Pancreas (tissue), 10 donors: ENCODE results near the gene NBL1. TPM values are rescaled to one million over a fixed set of nuclear protein-coding genes. Genes with fewer than 3 reads are reported as not detected.

Experiments
- ATAC-seq, 4 donors: fragments of 200-7000 bp; cut with Tn5 transposase; one replicate each; pipeline versions ENCODE4 v1.8.0 to v1.9.1; 2020; ENCODE audit warnings: mild to moderate bottlenecking in 4 of 4, moderate library complexity in 4 of 4
- DNase-seq, 6 donors: peaks; one replicate each; pipeline ENCODE4 v3.0.0-alpha.2; 2020
- FAIRE-seq: peaks from 2 replicates; lab custom pipeline; 2012; peaks lifted over from hg19 to GRCh38; lab: Jason Lieb, UNC
- H3K27ac ChIP-seq, 4 donors: fragments of 200-600 bp; sonication (generic); 1 replicate in 3 of 4; 2 replicates in 1 of 4; pipeline versions ENCODE4 v1.5.0 to v1.8.0; 2020
- H3K27me3 ChIP-seq, 4 donors: fragments of 200-600 bp; one replicate each; pipeline ENCODE4 v1.8.0; 2021
- H3K36me3 ChIP-seq, 3 donors: fragments of 200-600 bp; sonication (generic) in 1 of 3; one replicate each; pipeline versions ENCODE4 v1.5.0 to v1.8.0; 2020 to 2021
- H3K4me1 ChIP-seq, 3 donors: fragments of 200-600 bp; one replicate each; pipeline ENCODE4 v1.8.0; 2021
- H3K4me3 ChIP-seq, 4 donors: fragments of 200-600 bp; sonication (generic) in 2 of 4; one replicate each; pipeline versions ENCODE4 v1.5.0 to v1.8.0; 2020 to 2021
- H3K9me3 ChIP-seq, 4 donors: fragments of 200-600 bp; one replicate each; pipeline ENCODE4 v1.8.0; 2021
- WGBS, 2 donors: extraction: QIAGEN DNeasy Blood & Tissue Kit; methylation state at CpG; one replicate each; pipeline ENCODE4 v1.1.7; 2013; 5-methylcytosine and 5-hydroxymethylcytosine counted together
- intact Hi-C, 3 donors: fragments of 100-400 bp; cut with DNase I; formaldehyde crosslinking; loops; one replicate each; pipeline versions ENCODE4 v1.11.1 to v1.14.2; 2022
- polyA plus RNA-seq, 2 donors: library from polyadenylated mRNA; stranded (reverse); fragments of 200-250 nt; gene quantifications; one replicate each; pipeline ENCODE4 v1.2.3, GENCODE V29; 2013
- total RNA-seq, 6 donors: library from RNA; stranded (reverse); fragmentation: NEBNext Ultra II Directional in 4 of 6; extraction: Animal tissue kit (Norgen Biotek cat#: 25700) in 4 of 6; gene quantifications; one replicate each; pipeline versions ENCODE4 v1.2.1 to v1.2.4, GENCODE V29; 2021 to 2023
- TF ChIP-seq, protein P1 (sequence below), 4 donors: fragments of 200-600 bp; sonication (generic) in 3 of 4; IDR thresholded peaks; one replicate each; pipeline versions ENCODE4 v1.5.0 to v1.8.0; 2021; ENCODE audit warnings: antibody characterized with exemption in 4 of 4
- donor health status: healthy with polysubstance abuse.
- donor health status: DM: no; HTN: no; CAD: no; lungs with moderate emphysema.
- donor health status: DM: no; HTN: no; CAD: no.
- donor health status: control.
- donor health status: control.
- donor health status: Bipolar disorder and iron deficiency.
- donor health status: DM: yes; HTN: yes; CAD: no.
- donor health status: DM: no; HTN: no; CAD: no.
- donor health status: DM: no; HTN: no; CAD: no.
- donor health status: DM: yes; HTN: yes; CAD: no.

Gene NBL1
- total and polyA plus RNA-seq, 8 donors, result 5.8 to 45.6 (median 22.6) TPM

DNA sequence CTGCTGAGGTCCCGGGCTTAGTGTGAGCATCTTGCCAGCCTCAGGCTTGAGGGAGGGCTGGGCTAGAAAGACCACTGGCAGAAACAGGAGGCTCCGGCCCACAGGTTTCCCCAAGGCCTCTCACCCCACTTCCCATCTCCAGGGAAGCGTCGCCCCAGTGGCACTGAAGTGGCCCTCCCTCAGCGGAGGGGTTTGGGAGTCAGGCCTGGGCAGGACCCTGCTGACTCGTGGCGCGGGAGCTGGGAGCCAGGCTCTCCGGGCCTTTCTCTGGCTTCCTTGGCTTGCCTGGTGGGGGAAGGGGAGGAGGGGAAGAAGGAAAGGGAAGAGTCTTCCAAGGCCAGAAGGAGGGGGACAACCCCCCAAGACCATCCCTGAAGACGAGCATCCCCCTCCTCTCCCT is 13.4 kb downstream of the NBL1 start:
- ATAC-seq (no peak), DNase-seq (no peak), FAIRE-seq (no peak)
- Histone ChIP-seq H3K4me1 (no peaks in the 10 kb centered on the region), H3K27ac (no peak overlapping the region), H3K9me3 (no peaks in the 10 kb centered on the region), H3K36me3 (no peaks in the 10 kb centered on the region), H3K4me3 (no peak overlapping the region), H3K27me3 (no peaks in the 10 kb centered on the region)
- intact Hi-C loops, result loop anchor here in 2 of 3 donors (10.0 kb wide), 2 partner anchors 173 to 313 kb away; partner anchors contain the start of gene CAPZB (in 1 of the 2)
- TF ChIP-seq, protein P1, sequence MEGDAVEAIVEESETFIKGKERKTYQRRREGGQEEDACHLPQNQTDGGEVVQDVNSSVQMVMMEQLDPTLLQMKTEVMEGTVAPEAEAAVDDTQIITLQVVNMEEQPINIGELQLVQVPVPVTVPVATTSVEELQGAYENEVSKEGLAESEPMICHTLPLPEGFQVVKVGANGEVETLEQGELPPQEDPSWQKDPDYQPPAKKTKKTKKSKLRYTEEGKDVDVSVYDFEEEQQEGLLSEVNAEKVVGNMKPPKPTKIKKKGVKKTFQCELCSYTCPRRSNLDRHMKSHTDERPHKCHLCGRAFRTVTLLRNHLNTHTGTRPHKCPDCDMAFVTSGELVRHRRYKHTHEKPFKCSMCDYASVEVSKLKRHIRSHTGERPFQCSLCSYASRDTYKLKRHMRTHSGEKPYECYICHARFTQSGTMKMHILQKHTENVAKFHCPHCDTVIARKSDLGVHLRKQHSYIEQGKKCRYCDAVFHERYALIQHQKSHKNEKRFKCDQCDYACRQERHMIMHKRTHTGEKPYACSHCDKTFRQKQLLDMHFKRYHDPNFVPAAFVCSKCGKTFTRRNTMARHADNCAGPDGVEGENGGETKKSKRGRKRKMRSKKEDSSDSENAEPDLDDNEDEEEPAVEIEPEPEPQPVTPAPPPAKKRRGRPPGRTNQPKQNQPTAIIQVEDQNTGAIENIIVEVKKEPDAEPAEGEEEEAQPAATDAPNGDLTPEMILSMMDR (IDR thresholded peaks at IDR 0.05), result no peak
- WGBS, 2 donors, result 82 to 86% methylated on average over 9 to 10 of the region's 10 CpGs

DNA sequence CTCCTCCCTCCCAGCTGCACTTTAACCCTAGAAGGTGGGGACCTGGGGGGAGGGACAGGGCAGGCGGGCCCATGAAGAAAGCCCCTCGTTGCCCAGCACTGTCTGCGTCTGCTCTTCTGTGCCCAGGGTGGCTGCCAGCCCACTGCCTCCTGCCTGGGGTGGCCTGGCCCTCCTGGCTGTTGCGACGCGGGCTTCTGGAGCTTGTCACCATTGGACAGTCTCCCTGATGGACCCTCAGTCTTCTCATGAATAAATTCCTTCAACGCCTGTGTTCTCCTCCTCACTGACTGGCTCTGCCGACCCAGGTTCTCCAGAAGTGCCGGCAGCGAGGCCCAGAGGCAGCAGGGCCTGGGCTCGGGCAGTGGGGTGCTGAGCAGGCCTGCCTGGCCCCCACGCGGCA is 14.1 kb downstream of the NBL1 start:
- no peak for DNase-seq
- Histone ChIP-seq H3K9me3 (no peaks in the 10 kb centered on the region), H3K27me3 (no peaks in the 10 kb centered on the region), H3K4me3 (no peak overlapping the region), H3K27ac (no peak overlapping the region), H3K36me3 (no peaks in the 10 kb centered on the region), H3K4me1 (no peaks in the 10 kb centered on the region)
- intact Hi-C loops, result loop anchor here in 2 of 3 donors (10.0 kb wide), 2 partner anchors 173 to 313 kb away; partner anchors contain the start of gene CAPZB (in 1 of the 2)
- ATAC-seq, result no peak
- TF ChIP-seq, protein P1 (IDR thresholded peaks at IDR 0.05), result no peak
- no peak for FAIRE-seq
- 78 to 88% methylated on average over 13 of the region's 13 CpGs for WGBS, 2 donors

DNA sequence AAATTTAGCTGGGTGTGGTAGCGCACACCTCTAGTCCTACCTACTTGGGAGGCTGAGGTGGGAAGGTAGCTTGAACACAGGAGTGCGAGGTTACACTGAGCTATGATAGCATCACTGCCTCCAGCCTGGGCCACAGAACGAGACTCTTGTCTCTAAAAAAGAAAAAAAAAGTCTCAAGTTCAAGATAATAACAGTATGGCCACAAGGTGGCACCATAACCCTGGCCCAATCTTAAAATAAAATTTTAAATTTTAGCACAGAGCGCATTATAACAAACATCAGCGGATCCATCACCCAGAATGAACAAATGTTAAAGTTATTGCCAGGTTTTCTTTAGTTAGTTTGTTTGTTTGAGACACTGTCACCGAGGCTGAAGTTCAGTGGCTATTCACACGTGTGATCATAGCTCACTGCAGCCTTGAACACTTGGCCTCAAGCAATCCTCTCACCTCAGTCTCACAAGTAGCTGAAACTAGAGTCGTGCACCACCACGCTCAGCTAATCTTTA is 17.7 kb downstream of the NBL1 start:
- Histone ChIP-seq H3K4me3 (no peak overlapping the region), H3K9me3 (no peaks in the 10 kb centered on the region), H3K27me3 (peaks cover 0 to 14% (median 4%) of the 10 kb centered on the region in 4 donors), H3K4me1 (peaks cover 0 to 4% (median 0%) of the 10 kb centered on the region in 3 donors), H3K27ac (no peak overlapping the region), H3K36me3 (no peaks in the 10 kb centered on the region)
- FAIRE-seq, result peak; percentile 56
- intact Hi-C loops, result no loop called here
- 6 to 13% methylated on average over 9 of the region's 9 CpGs for whole genome bisulfite sequencing, 2 donors
- DNase-seq, result no peak
- ATAC-seq, result peak in 3 of 4 donors; percentile 28 to 44 (median 39)
- TF ChIP-seq, protein P1 (IDR thresholded peaks at IDR 0.05), result peak; percentile 50 to 74 (median 66)

DNA sequence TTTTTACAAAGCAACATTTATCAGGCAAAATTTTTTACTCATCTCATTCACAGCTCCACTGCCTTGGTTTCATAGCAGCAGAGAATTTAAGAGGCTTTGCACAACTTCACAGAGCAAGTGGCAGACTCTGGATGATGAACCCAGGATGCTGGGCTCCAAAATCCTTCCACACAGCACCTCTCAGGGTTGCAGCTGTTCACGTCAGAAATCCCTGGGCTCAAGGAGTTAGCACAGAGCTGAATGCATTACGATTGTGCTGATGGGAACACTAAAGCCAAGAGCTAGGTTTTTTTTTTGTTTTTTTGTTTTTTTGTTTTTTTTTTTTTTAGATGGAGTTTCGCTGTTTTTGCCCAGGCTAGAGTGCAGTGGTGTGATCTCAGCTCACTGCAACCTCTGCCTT is 18.2 kb downstream of the NBL1 start:
- Histone ChIP-seq H3K27me3 (peaks cover 0 to 14% (median 4%) of the 10 kb centered on the region in 4 donors), H3K36me3 (no peaks in the 10 kb centered on the region), H3K4me3 (no peak overlapping the region), H3K9me3 (no peaks in the 10 kb centered on the region), H3K4me1 (peaks cover 0 to 4% (median 0%) of the 10 kb centered on the region in 3 donors), H3K27ac (no peak overlapping the region)
- TF ChIP-seq, protein P1 (IDR thresholded peaks at IDR 0.05), result no peak
- whole genome bisulfite sequencing, 2 donors, result 48 to 61% methylated on average over 3 of the region's 3 CpGs
- ATAC-seq (no peak), DNase-seq (no peak), FAIRE-seq (no peak)
- intact Hi-C loops, result no loop called here
